ENCODE measurements around the gene ANKRD55.
"Not testable (repeated sequence)": the region's sequence is repeated elsewhere in the genome, so short reads cannot be mapped to it uniquely, and the experiment has no call there.

ANKRD55 gene

DNA sequence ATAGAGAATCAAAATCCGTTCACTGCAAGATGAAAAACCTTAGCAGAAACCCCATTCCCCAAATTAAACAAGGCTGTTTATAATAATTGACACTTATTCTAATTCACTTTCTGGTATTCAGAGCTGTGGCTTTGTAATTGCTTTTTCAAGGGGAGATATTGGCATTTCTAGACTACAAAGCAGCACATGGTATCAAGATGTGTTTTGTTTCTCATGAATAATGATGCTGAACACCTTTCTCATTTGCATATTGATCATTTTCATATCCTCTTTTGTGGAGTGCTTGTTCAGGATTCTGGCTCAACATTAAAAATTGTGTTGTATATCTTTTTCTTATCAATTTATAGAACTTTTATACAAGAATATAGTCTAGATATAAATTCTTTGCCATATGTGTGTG lies 22.4 kb upstream of the ANKRD55 start:
- in situ Hi-C loops (cut with HindIII; ENCODE audit: low sequenced_read_pairs) = loop anchor here (25.0 kb wide), 1 partner anchor 1007 kb away; no protein-coding TSS in a partner anchor

DNA sequence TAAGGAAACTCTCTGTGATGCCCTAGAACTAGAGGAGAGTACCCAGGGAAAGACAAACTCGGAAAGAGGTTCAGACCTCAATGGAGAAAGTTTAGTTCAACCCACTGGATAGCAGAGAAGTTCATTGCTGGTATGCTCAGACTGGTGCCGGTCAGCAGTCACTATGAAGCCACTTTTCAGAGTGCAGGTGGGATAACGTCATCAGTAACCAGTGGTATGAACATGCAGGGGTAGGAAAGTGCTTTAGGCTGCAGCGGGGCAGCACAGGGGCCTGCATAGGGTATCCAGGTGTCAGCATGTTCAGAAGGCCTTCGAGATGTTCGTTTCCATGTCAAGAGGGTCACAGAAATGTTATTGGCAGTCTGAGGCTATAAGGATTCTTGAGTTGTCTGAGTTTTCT lies 20.8 kb upstream of the ANKRD55 start:
- in situ Hi-C loops (cut with HindIII; ENCODE audit: low sequenced_read_pairs) = loop anchor here (25.0 kb wide), 1 partner anchor 1008 kb away; no protein-coding TSS in a partner anchor

DNA sequence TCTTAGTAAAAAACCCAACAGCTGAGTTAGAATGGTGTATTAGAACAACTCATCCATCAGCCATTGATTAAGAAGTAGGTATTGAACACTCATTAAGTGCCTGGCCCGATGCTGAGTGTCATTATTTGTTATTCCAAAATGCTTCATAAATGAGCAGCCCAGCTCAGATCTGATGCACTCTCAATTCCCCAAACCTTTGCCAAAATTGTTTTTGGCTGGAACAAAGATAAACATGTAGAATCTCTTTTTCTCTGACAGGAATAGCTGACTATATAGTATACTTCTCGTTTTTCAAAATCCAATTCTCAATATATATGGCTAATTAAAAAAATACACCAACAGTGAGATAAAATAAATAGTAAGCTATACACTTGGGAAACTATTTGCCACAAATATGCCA lies 20.0 kb upstream of the ANKRD55 start:
- in situ Hi-C loops (cut with HindIII; ENCODE audit: low sequenced_read_pairs) = loop anchor here (25.0 kb wide), 1 partner anchor 1009 kb away; no protein-coding TSS in a partner anchor

DNA sequence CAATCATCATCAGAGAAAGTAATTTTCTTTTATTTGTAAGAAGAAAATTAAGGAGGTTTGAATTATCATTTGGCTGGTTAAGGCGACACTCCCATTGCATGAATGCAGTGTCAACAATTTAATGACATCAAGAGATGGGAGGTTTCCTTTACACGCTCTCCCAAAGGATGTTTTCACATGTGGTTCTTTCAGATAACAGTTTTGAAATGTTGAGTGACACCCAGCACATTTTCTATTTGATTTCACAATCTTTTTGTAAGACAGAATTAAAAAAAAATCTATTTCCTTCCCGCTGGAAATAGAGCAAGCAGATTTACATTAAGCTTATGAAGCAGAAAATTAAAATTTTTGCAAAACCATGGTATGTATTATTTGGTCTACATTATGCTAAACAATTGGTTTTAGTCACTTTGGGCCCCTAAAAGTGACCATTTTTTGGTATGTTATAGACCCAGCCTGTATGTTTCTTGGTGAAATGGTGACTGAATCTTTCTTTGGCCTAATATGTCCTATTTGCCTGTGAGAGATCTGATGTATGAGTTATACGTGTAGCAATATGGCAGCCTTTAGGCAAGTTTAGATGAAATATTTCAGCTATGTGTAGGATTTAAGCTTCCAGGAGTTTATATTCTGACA lies 18.9 kb upstream of the ANKRD55 start:
- in situ Hi-C loops (cut with HindIII; ENCODE audit: low sequenced_read_pairs) = loop anchor here (25.0 kb wide), 1 partner anchor 1010 kb away; no protein-coding TSS in a partner anchor

DNA sequence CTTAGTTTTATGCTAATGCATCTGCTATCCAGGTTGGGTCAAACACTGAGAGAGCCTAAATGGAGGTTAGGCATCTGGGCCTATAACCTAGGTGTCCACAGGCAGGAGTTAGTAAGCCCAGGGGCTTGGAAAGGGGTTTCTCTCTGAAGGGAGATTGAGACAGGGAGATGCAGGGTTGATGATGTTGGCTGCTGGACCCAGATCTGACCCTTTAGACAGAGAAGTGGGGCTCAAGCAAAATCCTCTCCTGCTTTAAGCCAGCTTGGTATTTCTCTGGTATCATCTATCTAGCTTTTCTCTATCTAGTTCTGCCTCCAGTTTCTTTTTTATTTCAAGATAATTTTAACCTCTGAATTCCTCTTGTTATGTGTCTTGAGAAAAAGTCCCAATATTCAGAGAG lies 18.3 kb upstream of the ANKRD55 start:
- in situ Hi-C loops (cut with HindIII; ENCODE audit: low sequenced_read_pairs) = loop anchor here (25.0 kb wide), 1 partner anchor 1011 kb away; no protein-coding TSS in a partner anchor

DNA sequence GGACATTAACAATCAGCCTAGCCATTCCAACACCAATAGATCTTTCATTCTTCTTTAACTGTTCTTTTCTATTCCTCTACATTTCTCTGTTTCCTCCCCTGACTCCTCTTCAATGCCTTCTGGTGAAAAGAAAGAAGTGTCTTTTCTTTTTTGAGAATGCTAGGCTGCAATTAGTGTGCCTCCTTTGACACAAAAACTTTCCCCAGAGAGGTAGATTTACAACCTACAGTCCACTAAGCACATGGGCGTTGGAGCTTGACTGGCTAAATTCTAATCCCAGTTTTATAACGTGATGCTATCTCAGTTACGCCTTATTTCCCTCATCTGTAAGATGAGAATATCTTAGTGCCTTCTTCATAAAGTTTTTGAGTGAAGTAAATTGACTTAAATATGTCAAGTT lies 16.9 kb upstream of the ANKRD55 start:
- in situ Hi-C loops (cut with HindIII; ENCODE audit: low sequenced_read_pairs) = loop anchor here (25.0 kb wide), 1 partner anchor 1012 kb away; no protein-coding TSS in a partner anchor

DNA sequence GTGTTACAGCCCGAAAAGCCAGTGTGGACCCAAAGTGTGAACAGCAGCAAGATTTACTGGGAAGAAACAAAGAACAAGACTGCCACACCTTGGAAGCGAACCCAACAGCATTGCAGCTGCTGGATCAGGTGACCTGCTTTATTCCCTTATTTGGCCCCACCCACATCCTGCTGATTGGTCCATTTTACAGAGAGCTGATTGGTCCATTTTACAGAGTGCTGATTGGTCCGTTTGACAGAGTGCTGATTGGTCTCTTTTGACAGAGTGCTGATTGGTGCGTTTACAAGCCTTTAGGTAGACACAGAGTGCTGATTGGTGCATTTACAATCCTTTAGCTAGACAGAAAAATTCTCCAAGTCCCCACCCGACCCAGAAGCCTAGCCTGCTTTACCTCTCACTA lies 16.0 kb upstream of the ANKRD55 start:
- in situ Hi-C loops (cut with HindIII; ENCODE audit: low sequenced_read_pairs) = not testable (repeated sequence)

DNA sequence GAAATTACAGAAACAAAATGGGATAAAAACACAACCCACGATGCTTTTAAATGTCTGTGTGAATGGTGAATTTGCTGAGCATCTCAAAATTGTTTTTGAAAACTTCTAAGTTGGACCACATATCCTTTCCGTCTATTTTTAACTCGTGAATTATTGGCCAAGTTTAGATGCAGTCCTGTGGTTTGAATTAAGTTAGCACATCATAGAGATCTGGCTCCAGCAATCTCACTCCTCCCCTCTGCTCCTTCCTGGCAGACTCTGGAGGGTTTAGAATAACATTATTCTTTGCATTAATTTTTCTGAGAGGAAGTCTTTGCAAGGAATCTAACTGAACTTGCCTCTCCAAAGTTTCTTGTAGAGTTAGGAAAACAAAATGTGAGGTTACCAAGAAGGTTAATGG lies 14.5 kb upstream of the ANKRD55 start:
- in situ Hi-C loops (cut with HindIII; ENCODE audit: low sequenced_read_pairs) = no loop called here

DNA sequence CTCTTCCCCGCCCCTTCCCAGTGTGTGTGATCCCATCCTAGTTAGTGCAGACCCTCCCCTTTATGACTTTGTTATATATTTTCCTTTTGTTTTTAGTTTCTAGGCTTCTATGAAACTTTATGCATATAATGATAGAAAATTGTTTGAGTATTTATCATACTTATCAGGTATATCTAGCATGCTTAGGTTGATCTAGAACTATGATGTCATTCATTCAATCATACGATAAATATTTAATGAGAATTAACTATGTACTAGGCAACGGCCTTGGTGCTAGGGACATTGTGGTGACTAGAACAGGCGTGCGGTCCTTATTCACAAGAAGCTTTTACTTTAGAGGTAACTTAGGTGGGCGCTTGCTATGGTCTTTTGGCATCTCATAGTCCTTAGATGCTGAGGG lies 13.6 kb upstream of the ANKRD55 start:
- in situ Hi-C loops (cut with HindIII; ENCODE audit: low sequenced_read_pairs) = no loop called here

DNA sequence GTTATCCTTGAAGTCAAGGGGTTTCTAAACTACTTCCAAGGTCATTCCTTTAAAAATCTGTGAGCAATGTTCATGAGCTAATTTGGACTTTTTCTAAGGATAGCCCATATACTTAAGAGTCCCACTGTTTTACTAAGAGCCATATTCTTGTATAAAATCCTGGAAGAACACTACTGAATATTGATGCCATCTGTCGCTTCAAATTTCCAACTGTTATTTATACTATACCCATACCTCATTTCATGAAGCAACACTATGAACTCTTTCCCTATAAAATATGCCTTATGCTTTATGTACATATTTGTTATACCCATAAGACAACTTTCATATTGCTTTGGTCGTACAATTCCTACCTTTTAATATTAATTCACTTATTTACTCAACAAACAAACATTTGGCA lies 12.4 kb upstream of the ANKRD55 start:
- in situ Hi-C loops (cut with HindIII; ENCODE audit: low sequenced_read_pairs) = no loop called here

DNA sequence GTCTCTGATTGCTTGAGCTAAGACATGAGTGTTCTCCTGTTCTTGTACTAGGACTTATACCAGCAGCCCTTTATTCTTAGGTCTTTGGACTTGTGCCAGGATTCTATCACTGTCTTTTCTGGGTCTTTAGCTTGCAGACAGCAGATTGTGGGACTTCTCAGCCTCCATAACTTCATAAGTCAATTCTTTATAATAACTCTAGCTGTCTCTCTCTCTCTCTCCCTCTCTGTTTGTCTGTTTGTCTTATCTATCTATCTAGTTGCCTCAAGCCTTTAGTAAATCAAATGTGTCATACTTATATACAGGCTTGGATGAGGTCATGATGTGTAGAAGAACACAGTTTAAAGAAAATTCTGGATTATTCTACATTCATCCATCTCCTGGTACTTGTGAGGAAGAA lies 11.5 kb upstream of the ANKRD55 start:
- in situ Hi-C loops (cut with HindIII; ENCODE audit: low sequenced_read_pairs) = no loop called here

DNA sequence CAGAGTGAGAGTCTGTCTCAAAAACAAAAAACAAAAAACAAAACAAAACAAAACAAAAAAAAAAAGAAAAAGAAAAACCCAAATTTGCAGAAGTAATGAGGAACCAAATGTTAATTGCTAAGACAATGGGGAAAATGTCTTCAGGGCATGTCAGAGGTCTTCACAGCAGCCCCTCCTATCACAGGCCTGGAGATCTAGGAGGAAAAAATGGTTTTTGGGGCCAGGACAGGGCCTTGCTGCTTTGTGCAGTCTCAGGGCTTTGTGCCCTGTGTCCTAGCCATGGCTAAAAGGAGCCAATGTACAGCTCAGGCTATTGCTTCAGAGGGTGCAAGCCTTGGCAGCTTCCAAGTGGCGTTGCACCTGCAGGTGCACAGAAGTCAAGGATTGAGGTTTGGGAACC lies 9.1 kb upstream of the ANKRD55 start:
- in situ Hi-C loops (cut with HindIII; ENCODE audit: low sequenced_read_pairs) = not testable (repeated sequence)

DNA sequence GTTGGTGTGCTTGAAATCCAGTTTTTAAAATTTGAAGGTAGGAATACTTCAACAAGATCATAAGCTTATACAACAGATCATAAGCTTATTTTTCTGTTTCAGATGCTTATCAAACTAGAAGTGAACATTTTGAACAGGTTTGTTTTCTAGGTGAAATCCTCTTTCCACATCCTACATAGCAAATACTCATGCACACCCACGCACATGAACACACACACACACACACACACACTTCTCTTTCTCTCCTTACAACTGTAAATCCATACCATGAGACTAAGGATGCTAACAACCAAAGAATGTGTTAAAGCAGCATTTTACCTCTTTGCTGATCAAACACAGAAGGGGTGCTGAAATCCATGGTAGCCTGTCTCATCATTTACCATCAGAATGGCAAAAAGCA lies 592 bp downstream of the ANKRD55 start:
- in situ Hi-C loops (cut with HindIII; ENCODE audit: low sequenced_read_pairs) = no loop called here

DNA sequence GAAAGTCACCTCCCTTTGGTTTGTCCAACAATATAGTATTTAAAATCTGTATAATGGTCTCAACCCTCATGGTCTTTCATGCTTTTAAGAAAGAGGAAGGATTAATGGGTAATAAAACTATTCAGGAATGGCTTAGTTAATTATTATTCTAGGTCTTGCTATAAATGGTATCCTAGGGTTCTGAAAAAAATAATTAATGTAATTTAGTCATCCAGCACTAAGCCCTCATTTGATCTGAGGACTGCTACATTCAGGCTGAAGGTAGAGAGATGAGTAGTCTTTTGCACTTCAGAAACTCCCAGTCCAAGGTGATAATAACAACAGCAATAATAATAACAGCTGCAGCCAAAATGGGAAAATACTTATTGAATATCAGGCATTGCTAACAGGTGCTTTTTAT lies 2.6 kb downstream of the ANKRD55 start:
- in situ Hi-C loops (cut with HindIII; ENCODE audit: low sequenced_read_pairs) = no loop called here

DNA sequence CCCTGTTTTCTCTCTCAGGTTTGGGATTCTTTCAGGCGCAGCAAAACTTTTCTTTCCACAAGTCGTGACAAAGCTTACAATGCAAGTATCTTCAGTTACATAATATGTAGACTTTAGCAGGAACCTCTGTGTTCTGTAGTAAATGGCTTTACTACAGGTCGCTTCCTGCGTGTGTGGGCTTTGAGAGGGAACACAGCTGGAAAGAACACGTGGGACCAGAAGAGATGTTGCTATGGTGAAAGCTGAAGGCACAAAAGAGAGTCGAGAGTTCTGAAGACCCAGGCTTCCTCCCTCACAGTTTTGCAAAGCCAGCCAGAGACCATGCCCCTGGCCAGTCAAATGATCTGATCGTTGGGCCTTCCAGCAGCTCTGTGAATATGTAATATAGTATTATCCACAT lies 4.0 kb downstream of the ANKRD55 start:
- in situ Hi-C loops (cut with HindIII; ENCODE audit: low sequenced_read_pairs) = no loop called here

DNA sequence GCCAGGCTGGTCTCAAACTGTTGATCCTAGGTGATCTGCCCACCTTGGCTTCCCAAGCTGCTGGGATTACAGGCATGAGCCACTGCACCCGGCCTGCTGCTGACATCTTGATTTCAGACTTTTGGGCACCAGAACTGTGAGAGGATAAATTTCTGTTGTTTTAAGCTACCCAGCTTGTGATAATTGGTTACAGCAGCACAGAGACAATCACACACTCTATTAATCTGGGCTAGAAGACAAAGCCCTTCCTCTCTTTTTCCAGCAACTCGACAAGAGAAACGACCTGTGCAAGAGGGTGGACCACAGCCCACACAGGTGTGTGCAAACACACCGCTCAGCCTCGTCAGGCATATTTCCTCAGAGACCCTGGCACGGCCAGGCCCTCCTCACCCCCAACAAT lies 4.5 kb downstream of the ANKRD55 start:
- in situ Hi-C loops (cut with HindIII; ENCODE audit: low sequenced_read_pairs) = no loop called here

DNA sequence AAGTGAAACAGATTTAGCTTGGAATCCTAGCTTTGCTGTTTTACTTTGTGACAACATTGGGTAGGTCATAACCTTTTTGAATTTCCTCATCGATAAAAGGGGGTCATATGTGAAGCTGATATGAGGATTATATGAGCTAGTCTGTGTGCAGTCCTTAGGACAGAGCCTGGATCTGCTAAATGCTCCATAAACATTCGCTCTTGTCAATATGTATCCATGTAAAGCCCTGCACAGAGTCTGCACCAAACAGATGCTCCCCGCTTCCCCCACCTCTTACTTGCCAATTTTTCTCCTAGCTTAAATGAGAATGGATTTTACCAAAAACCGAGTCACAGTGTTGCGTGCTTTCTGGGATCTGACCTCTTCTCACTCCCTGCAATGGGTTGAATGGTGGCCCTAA lies 5.4 kb downstream of the ANKRD55 start:
- in situ Hi-C loops (cut with HindIII; ENCODE audit: low sequenced_read_pairs) = no loop called here

DNA sequence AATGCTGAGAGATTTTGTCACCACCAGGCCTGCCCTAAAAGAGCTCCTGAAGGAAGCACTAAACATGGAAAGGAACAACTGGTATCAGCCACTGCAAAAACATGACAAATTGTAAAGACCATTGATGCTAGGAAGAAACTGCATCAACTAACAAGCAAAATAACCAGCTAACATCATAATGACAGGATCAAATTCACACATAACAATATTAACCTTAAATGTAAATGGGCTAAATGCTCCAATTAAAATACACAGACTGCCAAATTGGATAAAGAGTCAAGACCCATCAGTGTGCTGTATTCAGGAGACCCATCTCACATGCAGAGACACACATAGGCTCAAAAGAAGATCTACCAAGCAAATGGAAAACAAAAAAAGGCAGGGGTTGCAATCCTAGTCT lies 9.8 kb downstream of the ANKRD55 start:
- in situ Hi-C loops (cut with HindIII; ENCODE audit: low sequenced_read_pairs) = not testable (repeated sequence)

DNA sequence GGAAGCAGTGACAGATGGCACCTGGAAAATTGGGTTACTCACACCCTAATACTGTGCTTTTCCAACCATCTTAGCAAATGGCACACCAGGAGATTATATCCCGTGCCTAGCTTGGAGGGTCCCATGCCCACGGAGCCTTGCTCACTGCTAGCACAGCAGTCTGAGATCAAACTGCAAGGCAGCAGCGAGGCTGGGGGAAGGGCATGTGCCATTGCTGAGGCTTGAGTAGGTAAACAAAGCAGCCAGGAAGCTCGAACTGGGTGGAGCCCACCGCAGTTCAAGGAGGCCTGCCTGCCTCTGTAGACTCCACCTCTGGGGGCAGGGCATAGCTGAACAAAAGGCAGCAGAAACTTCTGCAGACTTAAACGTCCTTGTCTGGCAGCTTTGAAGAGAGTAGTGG lies 11.5 kb downstream of the ANKRD55 start:
- in situ Hi-C loops (cut with HindIII; ENCODE audit: low sequenced_read_pairs) = not testable (repeated sequence)

DNA sequence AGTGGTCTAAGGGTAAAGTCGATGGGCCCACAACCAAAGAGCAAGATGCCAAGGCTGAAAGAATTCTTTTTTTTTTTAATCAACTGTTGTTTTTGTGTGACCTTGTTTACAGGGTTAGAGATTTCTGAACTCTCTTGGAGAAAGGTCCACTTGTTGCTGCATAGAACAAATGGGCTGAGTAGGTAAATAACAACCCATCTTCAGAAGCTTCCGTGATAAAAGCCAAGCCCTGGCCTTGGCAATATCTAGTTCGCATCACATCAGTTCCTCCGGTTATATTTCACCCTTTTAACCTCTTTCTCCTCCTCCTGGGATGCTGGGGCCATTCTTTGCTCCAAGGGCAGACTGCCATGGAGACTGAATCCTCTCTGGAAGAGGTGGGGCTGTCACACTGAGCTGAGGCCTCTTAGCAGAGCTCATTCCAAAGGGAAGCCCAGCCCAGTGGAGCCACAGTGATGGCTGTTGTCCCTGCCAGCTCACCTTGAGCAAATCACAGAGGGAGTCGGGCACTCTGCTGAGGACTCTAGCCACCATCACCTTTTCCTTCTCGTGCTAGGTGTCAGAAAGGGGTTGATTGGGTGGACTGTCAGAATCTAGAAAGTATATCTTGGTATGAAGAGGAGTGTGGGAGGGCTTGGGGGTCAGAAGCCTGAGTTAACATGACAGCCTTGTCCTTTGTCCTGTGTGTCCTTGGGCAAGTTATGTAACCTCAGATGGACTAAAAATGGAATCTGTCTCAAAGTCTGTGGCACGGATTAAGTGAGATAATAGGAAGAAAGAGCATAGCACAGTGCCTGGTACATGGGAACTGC lies 17.9 kb downstream of the ANKRD55 start:
- in situ Hi-C loops (cut with HindIII; ENCODE audit: low sequenced_read_pairs) = no loop called here

DNA sequence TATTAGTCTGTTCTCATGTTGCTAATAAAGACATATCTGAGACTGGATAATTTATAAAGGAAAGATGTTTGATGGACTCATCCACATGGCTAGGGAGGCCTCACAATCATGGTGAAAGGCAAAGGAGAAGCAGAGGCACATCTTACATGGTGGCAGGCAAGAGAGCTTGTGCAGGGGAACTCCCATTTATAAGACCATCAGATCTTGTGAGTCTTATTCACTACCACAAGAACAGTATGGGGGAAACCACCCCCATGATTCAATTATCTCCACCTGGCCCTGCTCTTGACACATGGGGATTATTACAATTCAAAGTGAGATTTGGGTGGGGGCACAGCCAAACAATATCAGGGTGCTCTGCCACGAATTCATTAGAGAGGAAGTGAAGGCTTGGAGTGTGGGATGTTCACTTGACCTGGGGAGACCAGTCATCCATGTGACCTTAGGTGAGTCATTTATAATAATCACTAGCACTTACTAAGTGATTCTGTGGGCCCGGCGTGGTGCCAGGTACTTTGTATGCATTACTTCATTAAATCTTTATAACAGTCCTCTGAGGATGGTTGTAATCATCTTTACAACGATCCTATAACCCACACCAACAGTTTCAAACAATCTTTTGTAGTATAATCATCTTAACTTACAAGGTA lies 19.1 kb downstream of the ANKRD55 start:
- in situ Hi-C loops (cut with HindIII; ENCODE audit: low sequenced_read_pairs) = not testable (repeated sequence)
